ENCODE data around the gene STRA8. TPM values are rescaled to one million over a fixed set of nuclear protein-coding genes. Genes with fewer than 3 reads are reported as not detected.
A peak's percentile ranks its signal among the peaks of the same experiment; 100 is the strongest.

Gene STRA8
- total and polyA plus RNA-seq, 2 of the 13 experiments (the other 11 are each of a cell fraction or from before 2014, with no cell fraction given), result not detected

DNA sequence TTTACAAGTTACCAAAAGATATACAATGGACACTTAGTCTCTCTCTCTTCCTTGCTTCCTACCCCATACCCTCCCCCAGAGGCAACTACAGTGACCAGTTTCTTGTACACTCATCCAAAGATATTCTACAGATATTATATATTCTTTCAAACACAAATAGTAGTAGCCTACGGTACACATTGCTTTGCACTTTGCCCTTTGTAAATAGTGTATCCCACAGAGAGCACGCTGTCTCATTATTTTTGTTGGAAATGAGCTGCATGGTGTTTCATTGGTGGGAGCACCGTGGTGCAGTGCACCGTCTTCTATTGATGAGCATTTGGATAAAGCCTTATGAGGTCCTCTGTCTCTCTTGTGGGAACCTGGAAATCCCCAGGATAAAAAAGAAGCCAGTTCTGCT, 24.2 kb downstream of the STRA8 start (continued):
- TF ChIP-seq, protein P1, sequence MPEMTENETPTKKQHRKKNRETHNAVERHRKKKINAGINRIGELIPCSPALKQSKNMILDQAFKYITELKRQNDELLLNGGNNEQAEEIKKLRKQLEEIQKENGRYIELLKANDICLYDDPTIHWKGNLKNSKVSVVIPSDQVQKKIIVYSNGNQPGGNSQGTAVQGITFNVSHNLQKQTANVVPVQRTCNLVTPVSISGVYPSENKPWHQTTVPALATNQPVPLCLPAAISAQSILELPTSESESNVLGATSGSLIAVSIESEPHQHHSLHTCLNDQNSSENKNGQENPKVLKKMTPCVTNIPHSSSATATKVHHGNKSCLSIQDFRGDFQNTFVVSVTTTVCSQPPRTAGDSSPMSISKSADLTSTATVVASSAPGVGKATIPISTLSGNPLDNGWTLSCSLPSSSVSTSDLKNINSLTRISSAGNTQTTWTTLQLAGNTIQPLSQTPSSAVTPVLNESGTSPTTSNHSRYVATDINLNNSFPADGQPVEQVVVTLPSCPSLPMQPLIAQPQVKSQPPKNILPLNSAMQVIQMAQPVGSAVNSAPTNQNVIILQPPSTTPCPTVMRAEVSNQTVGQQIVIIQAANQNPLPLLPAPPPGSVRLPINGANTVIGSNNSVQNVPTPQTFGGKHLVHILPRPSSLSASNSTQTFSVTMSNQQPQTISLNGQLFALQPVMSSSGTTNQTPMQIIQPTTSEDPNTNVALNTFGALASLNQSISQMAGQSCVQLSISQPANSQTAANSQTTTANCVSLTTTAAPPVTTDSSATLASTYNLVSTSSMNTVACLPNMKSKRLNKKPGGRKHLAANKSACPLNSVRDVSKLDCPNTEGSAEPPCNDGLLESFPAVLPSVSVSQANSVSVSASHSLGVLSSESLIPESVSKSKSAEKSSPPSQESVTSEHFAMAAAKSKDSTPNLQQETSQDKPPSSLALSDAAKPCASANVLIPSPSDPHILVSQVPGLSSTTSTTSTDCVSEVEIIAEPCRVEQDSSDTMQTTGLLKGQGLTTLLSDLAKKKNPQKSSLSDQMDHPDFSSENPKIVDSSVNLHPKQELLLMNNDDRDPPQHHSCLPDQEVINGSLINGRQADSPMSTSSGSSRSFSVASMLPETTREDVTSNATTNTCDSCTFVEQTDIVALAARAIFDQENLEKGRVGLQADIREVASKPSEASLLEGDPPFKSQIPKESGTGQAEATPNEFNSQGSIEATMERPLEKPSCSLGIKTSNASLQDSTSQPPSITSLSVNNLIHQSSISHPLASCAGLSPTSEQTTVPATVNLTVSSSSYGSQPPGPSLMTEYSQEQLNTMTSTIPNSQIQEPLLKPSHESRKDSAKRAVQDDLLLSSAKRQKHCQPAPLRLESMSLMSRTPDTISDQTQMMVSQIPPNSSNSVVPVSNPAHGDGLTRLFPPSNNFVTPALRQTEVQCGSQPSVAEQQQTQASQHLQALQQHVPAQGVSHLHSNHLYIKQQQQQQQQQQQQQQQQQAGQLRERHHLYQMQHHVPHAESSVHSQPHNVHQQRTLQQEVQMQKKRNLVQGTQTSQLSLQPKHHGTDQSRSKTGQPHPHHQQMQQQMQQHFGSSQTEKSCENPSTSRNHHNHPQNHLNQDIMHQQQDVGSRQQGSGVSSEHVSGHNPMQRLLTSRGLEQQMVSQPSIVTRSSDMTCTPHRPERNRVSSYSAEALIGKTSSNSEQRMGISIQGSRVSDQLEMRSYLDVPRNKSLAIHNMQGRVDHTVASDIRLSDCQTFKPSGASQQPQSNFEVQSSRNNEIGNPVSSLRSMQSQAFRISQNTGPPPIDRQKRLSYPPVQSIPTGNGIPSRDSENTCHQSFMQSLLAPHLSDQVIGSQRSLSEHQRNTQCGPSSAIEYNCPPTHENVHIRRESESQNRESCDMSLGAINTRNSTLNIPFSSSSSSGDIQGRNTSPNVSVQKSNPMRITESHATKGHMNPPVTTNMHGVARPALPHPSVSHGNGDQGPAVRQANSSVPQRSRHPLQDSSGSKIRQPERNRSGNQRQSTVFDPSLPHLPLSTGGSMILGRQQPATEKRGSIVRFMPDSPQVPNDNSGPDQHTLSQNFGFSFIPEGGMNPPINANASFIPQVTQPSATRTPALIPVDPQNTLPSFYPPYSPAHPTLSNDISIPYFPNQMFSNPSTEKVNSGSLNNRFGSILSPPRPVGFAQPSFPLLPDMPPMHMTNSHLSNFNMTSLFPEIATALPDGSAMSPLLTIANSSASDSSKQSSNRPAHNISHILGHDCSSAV (CRISPR knock-in tag; IDR thresholded peaks at IDR 0.05; ENCODE audit: borderline replicate concordance), result no peak
- TF ChIP-seq CHD2 (IDR thresholded peaks at IDR 0.05; ENCODE audit: low read depth, low read length) (no peak), SOX5 (CRISPR knock-in tag; IDR thresholded peaks at IDR 0.05; ENCODE audit: borderline replicate concordance) (peak; percentile 54; the same call in 1 of the 2 replicates), ZNF20 (CRISPR knock-in tag; IDR thresholded peaks at IDR 0.05) (no peak), ELF3 (CRISPR knock-in tag; IDR thresholded peaks at IDR 0.05) (0 out of 2 replicates have a peak, but pooled peaks have one; percentile 30), ZNF703 (CRISPR knock-in tag; IDR thresholded peaks at IDR 0.05; ENCODE audit: borderline replicate concordance) (no peak), PPARG (CRISPR knock-in tag; conservative IDR thresholded peaks at IDR 0.05) (0 out of 2 replicates have a peak, but pooled peaks have one; percentile 49)
